HepG2 (cell line): ENCODE measurements around the gene ALDH3B1. TPM values are rescaled to one million over a fixed set of nuclear protein-coding genes. Genes with fewer than 3 reads are reported as not detected.

Source experiments
- ARNT ChIP-seq: fragments of 450-650 bp; IDR thresholded peaks from 2 replicates; pipeline ENCODE4 v1.6.1; 2017
- EP300 ChIP-seq, 3 experiments: sonication (generic) in 1 of 3; formaldehyde crosslinking in 1 of 3; IDR thresholded peaks; 2 replicates each; pipeline versions ENCODE4 v1.5.1 to v1.6.1; 2011 to 2020; ENCODE audit warnings: low read depth in 2 of 3, low read length in 2 of 3, borderline replicate concordance in 1 of 3, improper control_type of control experiment in 1 of 3, mild to moderate bottlenecking in 1 of 3, missing genetic modification reagents in 1 of 3, moderate library complexity in 1 of 3
- GFI1 ChIP-seq: sonication (generic); formaldehyde crosslinking; IDR thresholded peaks from 2 replicates; pipeline ENCODE4 v1.5.0; 2020; ENCODE audit warnings: missing genetic modification reagents, mild to moderate bottlenecking, borderline replicate concordance
- KDM6A ChIP-seq: IDR thresholded peaks from 2 replicates; pipeline ENCODE4 v1.6.1; 2016; ENCODE audit warnings: low read depth
- MLLT10 ChIP-seq: sonication (generic); formaldehyde crosslinking; IDR thresholded peaks from 2 replicates; pipeline ENCODE4 v1.4.0; 2020; ENCODE audit warnings: missing genetic modification reagents
- NR2F2 ChIP-seq: IDR thresholded peaks from 2 replicates; pipeline ENCODE4 v1.6.1; 2012; ENCODE audit warnings: low read depth, inconsistent platforms, borderline replicate concordance
- RFX3 ChIP-seq: IDR thresholded peaks from 2 replicates; pipeline ENCODE4 v1.6.1; 2016; ENCODE audit warnings: missing biosample characterization, missing genetic modification reagents
- ZBTB40 ChIP-seq, 2 experiments: fragments of 450-650 bp in 1 of 2; sonication (generic) in 1 of 2; formaldehyde crosslinking in 1 of 2; IDR thresholded peaks; 2 replicates each; pipeline versions ENCODE4 v1.6.1 to v1.8.0; 2016 to 2022; ENCODE audit warnings: antibody characterized with exemption in 1 of 2, mild to moderate bottlenecking in 1 of 2, missing genetic modification reagents in 1 of 2
- ZFP91 ChIP-seq: sonication (generic); formaldehyde crosslinking; IDR thresholded peaks from 2 replicates; pipeline ENCODE4 v1.9.0; 2022; ENCODE audit warnings: missing genetic modification reagents, mild to moderate bottlenecking, borderline replicate concordance
- ZNF335 ChIP-seq: sonication (generic); formaldehyde crosslinking; IDR thresholded peaks from 2 replicates; pipeline ENCODE4 v1.4.0; 2020; ENCODE audit warnings: missing genetic modification reagents
- polyA plus RNA-seq, 8 experiments: library from polyadenylated mRNA; depleted of rRNA in 3 of 8; stranded (reverse) in 7 of 8; unstranded in 1 of 8; fragments of >200 nt; fragmentation: Illumina TruSeq in 4 of 8; extraction: Trizol in 4 of 8; gene quantifications; 2 replicates each; pipeline versions ENCODE4 v1.2.1 to v1.2.3, GENCODE V29; 2011 to 2016; ENCODE audit warnings: low read depth in 4 of 8, missing spikeins in 1 of 8, mixed read lengths in 1 of 8; ENCODE audit not compliant: insufficient read depth in 1 of 8
- total RNA-seq, 5 experiments: library from RNA; depleted of rRNA; stranded (reverse); fragments of >200 nt; fragmentation: Illumina TruSeq; extraction: Trizol; gene quantifications; 2 replicates each; pipeline ENCODE4 v1.2.3, GENCODE V29; 2016; ENCODE audit warnings: low read depth in 1 of 5
- TF ChIP-seq, protein P1 (sequence below): sonication (generic); formaldehyde crosslinking; IDR thresholded peaks from 2 replicates; pipeline ENCODE4 v1.4.0; 2020; ENCODE audit warnings: missing genetic modification reagents

Gene ALDH3B1
- total and polyA plus RNA-seq, 2 of the 13 experiments (the other 11 are each of a cell fraction or from before 2014, with no cell fraction given) = 4.0 to 6.7 TPM

DNA sequence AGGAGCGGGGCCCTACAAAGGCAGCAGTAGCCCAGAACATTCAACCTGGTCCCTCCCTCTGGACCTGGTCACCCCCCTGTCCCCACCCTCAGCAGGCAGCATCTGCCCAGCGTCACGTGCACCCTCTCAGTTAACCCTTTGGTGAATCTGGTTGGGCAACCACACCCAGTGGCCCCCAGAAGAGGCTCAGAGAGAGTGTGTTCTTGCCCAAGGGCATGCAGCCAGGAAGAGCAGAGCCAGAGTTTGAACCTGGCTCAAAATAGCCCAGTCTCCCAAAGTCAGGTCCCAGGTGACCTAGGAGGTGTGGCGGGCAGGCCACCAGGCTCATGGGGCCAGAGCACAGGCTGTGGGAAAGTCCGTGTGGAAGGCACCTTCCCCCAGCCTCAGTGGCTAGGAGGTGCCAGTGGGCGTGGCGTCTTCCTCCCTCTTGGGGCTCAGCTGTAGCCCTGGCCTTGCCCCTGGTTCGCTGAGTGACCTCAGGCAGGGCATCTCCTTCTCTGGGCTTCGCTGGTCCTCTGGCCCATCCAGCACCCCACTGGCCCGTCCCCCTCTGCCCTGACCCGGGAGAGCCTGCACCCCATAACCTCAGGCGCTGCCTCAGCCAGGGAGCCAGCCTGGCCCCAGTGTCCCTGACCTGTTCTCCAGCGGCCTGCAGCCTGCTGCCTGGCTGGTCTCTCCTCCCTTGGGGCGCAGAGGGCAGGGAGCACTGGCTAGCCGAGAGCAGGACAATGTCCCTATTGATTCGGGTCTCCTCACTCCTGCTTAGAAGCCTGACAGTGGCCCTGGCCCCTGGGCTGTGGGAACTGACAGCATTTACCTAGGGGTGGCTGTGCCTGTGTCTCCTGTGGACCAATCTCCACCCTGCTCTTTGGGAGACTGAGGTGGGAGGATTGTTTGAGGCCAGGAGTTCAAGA, 7.0 kb downstream of the ALDH3B1 start (continued):
- TF ChIP-seq GFI1 (CRISPR knock-in tag) (peak; percentile 64), ZBTB40 (IDR thresholded peaks at IDR 0.05) (no peak), ZBTB40 (CRISPR knock-in tag; IDR thresholded peaks at IDR 0.05) (peak; percentile 55), NR2F2 (peak; percentile 48; the same call in 1 of the 2 replicates), ARNT (no peak), ZFP91 (CRISPR knock-in tag) (peak; percentile 85), RFX3 (CRISPR knock-in tag) (no peak), ZNF335 (CRISPR knock-in tag) (no peak), EP300 (IDR thresholded peaks at IDR 0.05; ENCODE audit: low read depth in 2 of 2, low read length in 2 of 2) (peak in 1 of 2 experiments; percentile 33; a peak in 1 of 4 replicates), EP300 (CRISPR knock-in tag; IDR thresholded peaks at IDR 0.05; ENCODE audit: borderline replicate concordance) (no peak), MLLT10 (CRISPR knock-in tag) (no peak), KDM6A (peak; percentile 49; the same call in 1 of the 2 replicates)
- TF ChIP-seq, protein P1, sequence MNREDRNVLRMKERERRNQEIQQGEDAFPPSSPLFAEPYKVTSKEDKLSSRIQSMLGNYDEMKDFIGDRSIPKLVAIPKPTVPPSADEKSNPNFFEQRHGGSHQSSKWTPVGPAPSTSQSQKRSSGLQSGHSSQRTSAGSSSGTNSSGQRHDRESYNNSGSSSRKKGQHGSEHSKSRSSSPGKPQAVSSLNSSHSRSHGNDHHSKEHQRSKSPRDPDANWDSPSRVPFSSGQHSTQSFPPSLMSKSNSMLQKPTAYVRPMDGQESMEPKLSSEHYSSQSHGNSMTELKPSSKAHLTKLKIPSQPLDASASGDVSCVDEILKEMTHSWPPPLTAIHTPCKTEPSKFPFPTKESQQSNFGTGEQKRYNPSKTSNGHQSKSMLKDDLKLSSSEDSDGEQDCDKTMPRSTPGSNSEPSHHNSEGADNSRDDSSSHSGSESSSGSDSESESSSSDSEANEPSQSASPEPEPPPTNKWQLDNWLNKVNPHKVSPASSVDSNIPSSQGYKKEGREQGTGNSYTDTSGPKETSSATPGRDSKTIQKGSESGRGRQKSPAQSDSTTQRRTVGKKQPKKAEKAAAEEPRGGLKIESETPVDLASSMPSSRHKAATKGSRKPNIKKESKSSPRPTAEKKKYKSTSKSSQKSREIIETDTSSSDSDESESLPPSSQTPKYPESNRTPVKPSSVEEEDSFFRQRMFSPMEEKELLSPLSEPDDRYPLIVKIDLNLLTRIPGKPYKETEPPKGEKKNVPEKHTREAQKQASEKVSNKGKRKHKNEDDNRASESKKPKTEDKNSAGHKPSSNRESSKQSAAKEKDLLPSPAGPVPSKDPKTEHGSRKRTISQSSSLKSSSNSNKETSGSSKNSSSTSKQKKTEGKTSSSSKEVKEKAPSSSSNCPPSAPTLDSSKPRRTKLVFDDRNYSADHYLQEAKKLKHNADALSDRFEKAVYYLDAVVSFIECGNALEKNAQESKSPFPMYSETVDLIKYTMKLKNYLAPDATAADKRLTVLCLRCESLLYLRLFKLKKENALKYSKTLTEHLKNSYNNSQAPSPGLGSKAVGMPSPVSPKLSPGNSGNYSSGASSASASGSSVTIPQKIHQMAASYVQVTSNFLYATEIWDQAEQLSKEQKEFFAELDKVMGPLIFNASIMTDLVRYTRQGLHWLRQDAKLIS (CRISPR knock-in tag) = no peak
